Hematopoietic multipotent progenitor cell treated with erythropoietin and hydrocortisone succinate and interleukin-3 and kit ligand, for 17 days (in vitro differentiated cells): ENCODE measurements around the gene PES1.
A peak's percentile ranks its signal among the peaks of the same experiment; 100 is the strongest.
"Not testable (repeated sequence)": the region's sequence is repeated elsewhere in the genome, so short reads cannot be mapped to it uniquely, and the experiment has no call there.

Experiments used
- DNase-seq: peaks from one replicate; pipeline ENCODE4 v3.0.0-alpha.2; 2015; ENCODE audit warnings: low spot score

Gene PES1

DNA sequence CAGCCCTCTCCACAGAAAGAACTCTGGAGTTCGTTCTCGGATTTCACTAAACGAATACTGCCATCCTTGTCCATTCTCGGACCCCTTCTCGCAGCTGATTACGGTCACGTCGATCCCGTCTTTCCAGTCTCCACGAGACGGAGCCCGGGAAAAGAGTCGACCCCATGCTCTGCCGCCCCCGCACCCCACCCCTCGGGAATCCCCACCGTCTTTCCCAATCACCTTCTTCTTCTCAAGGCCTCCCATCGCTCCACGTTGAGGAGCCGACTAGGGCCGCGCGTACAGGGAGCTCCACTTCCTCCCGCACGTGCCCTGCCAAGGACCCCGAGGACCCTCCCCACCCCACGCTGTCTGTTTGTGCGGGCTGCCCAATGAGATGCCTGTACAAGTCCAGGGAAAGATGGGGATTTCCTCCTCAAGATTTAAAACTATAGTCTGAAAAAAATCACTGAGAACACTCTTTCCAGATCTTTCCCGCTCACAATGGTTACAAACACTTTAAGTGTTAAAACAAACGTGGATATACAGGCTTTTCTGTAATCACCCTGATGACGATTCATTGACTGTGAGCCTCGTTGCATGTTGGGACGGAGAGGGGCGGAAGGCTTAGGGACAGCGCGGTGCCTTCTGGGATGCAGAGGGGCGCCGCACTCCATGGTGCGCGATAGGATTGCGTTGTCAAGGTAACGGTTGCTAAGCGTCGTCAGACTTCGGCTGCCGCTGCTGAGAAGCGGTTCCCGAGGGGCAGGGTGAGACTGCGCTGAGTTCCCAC lies at the start of gene PES1:
TSS of gene PES1 (minus strand) at position 323 of the 772 bp plus-strand sequence. CDS start at position 246, 77 bp downstream.
- DNase-seq: peak; percentile 99

DNA sequence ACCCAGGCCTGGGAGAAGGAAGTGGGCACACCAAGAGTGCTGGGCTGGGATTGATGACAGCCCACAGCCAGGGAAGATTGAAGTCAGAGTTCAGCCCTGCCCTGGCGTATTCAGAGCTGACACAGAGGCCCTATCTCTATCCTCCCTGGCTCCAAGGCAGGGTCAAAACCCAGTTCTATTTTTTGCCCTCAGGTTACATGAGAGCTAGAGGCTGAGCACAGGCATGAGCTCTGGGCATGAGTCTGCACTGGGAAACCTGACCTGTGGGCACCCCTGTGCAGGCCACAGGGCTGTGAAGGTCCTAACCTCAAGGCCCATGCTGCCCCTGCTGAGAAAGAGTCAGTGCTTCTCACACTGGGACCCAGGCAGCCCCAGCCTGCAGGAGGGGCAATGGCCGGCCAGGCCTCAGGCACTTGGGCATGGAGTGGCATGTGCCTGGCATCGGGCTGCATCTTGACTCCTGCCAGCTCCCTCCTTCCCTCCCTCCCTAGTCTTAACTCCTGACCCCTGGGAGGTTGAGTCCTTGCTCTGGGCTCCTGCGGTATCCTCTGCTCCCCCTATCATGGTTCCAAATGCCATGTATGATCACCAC lies 49.2 kb upstream of the PES1 start:
- no peak for DNase-seq

DNA sequence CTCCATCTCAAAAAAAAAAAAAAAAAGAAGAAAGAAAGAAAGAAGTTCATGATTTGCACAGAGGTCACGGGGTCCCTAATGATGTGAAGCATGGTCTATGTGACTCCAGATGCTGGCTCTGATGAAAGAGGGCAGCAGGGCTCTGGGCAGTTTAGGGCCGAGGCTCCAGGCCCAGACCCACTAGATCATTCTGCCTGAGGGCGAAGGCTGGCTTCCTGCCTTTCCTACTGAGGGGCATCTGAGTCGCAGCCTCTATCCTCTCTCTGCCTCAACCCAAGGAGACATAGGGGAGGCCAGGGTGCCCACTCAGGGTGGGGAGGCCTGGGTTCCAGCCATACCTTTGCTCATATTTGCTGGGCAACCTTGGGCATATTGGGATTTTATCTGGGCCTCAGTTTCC lies 48.7 kb upstream of the PES1 start:
- DNase-seq: no peak

DNA sequence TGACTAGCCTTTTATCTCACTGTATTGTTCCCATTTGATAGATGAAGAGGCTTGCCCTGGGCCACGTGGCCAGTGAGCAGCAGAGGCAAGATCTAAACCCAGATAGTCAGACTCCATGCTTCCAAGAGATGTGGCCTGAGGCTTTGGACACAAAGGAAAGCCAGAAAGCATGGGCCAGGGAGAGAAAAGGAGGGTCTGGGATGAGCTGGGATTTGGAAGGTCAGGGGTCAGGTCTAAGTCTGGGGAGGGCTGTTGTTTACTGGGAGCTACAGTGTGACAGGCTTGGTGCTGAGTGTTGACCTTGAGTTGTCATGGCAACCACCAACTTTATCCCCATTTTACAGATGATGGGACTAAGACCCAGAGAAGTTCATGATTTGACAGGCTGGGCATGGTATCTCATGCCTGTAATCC lies 46.0 kb upstream of the PES1 start:
- DNase-seq: no peak

DNA sequence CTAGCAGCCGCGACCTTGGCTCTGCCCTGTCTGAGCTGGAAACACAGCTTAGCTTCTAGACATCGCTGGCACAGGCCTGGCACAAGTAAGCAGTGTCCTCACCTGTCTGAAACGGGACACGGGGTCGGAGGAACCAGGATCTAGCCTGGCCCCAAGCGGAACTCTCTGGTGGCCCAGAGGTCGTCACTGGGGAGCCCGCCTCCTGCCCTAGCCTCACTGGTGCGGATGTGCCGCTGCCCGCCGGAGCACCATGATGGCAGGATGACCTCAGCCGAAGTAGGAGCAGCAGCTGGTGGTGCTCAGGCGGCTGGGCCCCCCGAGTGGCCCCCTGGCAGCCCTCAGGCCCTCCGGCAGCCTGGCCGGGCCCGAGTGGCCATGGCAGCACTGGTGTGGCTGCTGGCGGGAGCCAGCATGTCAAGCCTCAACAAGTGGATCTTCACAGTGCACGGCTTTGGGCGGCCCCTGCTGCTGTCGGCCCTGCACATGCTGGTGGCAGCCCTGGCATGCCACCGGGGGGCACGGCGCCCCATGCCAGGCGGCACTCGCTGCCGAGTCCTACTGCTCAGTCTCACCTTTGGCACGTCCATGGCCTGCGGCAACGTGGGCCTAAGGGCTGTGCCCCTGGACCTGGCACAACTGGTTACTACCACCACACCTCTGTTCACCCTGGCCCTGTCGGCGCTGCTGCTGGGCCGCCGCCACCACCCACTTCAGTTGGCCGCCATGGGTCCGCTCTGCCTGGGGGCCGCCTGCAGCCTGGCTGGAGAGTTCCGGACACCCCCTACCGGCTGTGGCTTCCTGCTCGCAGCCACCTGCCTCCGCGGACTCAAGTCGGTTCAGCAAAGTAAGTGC lies 44.7 kb upstream of the PES1 start:
- DNase-seq: no peak

DNA sequence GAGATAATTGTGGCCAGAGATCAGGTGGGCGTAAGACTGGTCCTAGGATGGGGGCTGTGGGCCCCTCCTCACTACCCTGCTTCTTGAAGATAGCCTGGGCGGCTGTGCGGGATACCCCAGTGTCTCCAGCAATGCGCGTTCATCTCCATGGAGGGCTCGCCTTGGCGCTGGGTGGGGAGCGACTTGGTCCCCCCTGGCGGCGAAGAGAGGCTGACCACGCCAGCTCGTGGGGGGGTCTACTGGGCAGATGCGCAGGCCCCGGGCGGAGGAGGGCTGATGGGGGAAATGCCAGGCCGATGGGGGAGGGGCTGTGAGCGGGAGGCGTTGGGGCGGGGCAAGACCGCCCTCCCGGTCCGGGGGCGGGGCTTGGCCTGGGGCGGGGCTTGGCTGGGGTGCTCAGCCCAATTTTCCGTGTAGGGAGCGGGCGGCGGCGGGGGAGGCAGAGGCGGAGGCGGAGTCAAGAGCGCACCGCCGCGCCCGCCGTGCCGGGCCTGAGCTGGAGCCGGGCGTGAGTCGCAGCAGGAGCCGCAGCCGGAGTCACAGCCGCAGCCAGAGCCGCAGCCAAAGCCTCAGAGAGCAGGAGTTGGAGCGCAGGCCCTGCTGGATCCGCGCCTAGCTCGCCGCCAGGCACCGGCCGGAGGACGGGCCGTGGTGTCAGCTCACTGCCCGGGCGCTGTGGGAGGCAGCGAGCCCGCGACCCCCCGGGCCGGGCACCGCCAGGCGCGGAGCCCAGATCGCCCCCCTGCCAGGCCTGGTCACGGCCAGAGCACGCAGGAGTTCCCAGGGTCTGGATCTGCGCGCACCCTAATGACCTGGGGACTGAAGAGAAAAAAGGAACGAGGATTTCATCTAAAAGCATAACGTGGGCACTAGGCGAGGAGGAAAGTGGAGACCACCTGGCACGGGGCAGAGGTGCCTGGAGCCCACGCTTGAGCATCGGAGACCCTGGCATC lies 43.8 kb upstream of the PES1 start, which contains the start of gene SLC35E4:
TSS of gene SLC35E4 (plus strand) at position 509 of the 953 bp plus-strand sequence. CDS start 670 bp downstream, outside the sequence.
- peak; percentile 89 for DNase-seq

DNA sequence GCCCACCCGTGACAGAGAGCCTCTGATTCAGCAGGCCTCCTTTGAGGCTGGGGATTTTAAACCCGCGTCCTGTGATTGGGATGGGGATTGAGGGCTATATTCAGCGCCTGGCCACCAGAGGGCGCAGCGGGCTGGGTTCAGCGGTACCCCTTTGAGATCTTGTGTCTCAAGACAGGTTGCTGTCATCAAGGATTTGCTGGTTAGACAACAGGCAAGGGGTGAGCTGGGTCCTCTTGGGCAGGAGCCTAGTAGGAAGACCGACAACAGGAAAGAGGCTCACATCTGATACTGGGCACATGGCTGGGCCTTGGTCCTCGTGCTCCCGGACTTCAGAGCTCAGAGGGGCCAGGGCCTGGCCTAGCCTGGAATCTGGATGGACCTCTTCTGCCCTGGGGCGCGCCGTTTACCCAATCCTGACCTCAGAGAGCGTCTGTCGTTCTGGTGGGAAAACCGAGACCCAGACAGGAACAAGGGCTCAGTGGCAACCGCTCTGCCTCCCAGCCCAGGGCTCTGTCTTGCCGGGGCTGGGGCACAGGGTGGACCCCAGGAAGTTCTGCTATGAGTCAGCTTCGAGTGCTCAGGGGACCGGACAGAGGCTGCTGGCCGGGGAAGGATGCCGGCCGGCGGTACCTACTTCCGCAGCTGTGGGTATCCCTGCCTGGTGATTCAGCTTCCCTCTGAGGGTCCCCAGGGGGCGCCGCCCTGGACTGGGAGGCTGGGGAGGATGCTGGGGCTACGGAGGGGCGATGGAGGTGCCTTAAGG lies 42.9 kb upstream of the PES1 start:
- DNase-seq: peak; percentile 88

DNA sequence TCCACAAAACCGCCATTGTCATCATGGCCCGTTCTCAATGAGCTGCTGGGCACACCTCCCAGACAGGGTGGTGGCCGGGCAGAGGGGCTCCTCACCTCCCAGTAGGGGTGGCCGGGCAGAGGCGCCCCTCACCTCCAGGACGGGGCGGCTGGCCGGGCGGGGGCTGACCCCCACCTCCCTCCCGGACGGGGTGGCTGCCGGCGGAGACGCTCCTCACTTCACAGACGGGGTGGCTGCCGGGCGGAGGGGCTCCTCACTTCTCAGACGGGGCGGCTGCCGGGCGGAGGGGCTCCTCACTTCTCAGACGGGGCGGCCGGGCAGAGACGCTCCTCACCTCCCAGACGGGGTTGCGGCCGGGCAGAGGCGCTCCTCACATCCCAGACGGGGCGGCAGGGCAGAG lies 39.8 kb upstream of the PES1 start:
- DNase-seq: not testable (repeated sequence)

DNA sequence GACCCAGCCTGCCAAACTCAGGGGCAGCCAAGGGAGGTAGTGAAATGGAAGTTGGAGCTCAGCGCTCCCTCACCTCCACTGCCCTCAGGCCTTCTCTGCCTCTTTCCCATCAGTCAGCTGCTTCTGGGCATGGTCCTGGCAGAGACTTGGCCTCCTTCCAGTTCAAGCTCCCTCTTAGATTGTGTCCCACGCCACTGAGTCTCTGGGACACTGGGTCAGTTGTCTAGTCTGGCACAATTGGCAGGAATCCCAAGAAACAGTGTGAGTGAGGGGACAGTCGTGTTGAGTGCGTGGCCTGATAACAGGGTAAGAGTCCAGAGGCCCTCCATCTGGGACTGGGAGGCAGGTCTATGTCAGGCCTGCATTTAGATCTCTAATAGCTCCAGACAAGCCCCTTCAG lies 36.8 kb upstream of the PES1 start:
- DNase-seq: no peak

DNA sequence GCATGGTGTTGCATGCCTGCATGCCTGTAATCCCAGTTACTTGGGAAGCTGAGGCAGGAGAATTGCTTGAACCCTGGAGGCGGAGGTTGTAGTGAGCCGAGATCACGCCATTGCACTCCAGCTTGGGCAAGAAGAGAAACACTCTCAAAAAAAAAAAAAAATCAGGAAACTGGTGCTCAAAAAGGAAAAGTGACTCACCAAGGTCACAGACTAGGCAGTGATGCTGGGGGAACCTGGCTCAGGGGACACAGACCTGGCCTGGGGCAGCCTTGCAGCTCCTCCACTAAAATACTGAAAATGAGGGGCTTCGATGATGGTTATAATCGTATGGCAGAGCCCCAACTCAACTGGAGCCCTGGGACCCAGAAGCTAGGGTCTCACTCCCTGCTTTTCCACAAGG lies 35.8 kb upstream of the PES1 start:
- no peak for DNase-seq

DNA sequence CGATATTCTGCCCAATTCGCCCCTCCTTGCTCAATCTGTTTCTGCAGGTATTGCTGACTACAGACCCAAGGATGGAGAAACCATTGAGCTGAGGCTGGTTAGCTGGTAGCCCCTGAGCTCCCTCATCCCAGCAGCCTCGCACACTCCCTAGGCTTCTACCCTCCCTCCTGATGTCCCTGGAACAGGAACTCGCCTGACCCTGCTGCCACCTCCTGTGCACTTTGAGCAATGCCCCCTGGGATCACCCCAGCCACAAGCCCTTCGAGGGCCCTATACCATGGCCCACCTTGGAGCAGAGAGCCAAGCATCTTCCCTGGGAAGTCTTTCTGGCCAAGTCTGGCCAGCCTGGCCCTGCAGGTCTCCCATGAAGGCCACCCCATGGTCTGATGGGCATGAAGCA lies 34.7 kb upstream of the PES1 start:
- no peak for DNase-seq

DNA sequence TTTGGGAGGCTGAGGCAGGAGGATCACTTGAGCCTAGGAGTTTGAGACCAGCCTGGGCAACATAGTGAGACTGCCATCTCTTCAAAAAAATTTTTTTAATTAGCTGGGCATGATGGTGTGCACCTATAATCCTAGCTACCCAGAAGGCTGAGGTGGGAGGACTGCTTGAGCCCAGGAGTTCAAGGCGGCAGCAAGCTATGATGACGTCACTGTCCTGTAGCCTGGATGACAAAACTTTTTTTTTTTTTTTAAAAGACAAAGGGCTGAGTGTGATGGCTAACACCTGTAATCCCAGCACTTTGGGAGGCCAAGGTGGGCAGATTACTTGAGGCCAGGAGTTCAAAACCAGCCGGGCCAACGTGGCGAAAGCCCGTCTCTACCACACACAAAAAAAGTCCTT lies 28.2 kb upstream of the PES1 start:
- DNase-seq: not testable (repeated sequence)

DNA sequence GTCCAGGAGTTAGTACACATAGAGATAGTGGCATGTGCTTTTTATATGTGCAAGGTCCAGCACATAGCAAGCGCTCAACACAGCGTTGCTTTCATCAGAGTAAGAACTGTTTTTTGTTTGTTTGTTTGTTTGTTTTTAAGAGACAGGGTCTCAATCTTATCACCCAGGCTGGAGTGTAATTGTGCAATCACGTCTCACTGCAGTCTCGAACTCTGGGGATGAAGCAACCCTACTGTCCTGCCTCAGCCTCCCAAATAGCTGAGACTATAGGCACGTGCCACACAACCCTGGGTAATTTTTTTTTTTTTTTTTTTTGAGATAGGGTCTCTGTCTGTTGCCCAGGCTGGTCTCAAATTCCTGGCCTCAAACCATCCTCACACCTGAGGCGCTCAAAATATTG lies 26.1 kb upstream of the PES1 start:
- no peak for DNase-seq

DNA sequence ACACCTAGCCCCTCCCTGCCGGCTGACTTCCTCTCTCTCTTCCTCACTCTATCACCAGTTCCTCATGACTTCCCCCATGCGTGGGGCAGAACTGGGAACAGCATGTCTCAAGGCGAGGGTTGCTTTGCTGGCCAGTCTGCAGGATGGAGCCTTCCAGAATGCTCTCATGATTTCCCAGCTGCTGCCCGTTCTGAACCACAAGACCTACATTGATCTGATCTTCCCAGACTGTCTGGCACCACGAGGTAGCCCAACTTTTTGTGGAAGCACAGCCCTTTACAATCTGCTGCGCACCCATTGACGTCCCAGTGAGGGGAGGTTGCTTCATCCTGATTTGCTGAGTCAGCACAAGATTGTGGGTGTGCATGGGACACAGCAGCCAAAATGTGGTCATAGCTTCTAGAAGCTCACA lies 23.8 kb upstream of the PES1 start:
- no peak for DNase-seq

DNA sequence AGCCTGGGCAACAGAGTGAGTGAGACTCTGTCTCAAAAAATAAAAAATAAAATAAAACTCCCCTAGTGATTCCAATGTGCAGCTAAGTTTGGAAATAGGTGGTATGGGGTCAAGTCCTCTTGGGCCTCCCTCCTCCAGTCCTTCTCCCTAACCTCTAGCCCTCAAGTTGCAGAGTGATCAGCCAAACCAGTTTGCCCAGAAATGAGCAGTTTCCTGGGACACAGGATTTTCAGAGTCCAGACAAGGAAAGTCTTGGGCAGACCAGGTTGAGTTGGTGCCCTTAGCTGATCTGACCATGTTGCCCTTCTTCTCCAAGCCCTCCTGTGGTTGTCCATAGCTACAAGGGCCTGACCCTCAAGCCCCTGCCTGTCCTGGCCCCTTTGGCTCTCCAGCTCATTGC lies 23.2 kb upstream of the PES1 start:
- DNase-seq: no peak

DNA sequence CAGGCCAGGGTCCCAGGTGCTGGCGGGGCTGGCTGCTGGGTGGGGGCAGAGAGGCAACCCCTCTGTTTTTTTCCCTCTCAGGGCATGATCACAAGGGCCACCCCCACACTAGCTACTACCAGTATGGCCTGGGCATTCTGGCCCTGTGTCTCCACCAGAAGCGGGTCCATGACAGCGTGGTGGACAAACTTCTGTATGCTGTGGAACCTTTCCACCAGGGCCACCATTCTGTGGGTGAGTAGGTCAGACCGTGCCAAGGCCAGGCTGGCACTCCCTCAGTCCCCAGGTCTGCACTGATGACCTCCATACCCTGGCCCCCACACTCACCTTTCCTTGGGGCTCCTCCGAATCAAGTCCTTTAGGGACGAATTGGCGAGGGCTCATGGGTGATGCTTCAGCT lies 22.6 kb upstream of the PES1 start:
- DNase-seq: no peak

DNA sequence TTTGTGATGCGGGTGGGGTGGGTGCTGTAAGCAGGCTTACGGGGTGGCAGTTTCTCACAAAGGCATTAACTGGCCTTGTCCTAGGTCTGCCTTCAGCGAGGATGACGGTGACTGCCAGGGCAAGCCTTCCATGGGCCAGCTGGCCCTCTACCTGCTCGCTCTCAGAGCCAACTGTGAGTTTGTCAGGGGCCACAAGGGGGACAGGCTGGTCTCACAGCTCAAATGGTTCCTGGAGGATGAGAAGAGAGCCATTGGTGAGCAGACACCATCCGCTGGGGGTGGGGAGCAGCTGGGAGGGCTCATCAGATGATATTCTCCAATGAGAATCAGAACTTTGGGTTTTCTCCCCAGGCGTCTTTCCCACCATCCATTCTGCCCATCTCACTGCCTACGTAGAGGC lies 21.1 kb upstream of the PES1 start:
- no peak for DNase-seq

DNA sequence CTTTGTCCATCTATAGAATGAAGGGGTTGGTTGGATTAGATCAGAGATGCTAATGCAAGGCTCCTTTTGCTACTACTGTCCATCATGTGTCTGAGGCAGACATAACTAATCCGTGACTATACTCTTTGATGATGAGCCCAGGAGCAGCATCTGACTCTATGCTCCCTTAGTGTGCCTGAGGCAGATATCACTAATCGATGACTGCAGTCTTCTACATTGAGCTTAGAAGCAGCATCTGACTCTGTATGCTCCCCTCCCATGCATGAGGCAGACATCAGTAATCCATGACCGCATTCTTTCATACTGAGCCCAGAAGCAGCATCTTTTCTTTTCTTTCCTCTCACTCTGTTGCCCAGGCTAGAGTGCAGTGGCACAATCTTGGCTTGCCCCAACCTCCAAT lies 19.5 kb upstream of the PES1 start:
- DNase-seq: no peak

DNA sequence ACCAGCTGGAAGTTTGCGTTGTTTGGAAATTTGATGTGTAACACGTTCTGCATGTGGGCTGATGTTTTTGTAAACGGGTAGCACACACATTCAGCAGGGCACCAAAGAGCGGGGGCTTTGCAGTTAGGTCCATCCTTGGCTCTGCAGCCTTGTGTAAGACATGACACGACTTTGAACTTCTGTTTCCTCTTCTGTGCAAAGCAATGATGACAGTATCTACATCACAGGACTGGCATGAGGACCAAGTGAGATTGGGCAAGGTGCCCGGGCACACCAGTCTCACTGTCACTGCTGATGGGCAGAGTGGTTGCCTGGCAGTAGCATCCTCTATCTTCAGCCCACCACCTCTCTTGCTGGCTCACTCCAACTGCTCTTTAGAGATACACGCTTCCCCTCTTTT lies 18.6 kb upstream of the PES1 start:
- DNase-seq: peak; percentile 27

DNA sequence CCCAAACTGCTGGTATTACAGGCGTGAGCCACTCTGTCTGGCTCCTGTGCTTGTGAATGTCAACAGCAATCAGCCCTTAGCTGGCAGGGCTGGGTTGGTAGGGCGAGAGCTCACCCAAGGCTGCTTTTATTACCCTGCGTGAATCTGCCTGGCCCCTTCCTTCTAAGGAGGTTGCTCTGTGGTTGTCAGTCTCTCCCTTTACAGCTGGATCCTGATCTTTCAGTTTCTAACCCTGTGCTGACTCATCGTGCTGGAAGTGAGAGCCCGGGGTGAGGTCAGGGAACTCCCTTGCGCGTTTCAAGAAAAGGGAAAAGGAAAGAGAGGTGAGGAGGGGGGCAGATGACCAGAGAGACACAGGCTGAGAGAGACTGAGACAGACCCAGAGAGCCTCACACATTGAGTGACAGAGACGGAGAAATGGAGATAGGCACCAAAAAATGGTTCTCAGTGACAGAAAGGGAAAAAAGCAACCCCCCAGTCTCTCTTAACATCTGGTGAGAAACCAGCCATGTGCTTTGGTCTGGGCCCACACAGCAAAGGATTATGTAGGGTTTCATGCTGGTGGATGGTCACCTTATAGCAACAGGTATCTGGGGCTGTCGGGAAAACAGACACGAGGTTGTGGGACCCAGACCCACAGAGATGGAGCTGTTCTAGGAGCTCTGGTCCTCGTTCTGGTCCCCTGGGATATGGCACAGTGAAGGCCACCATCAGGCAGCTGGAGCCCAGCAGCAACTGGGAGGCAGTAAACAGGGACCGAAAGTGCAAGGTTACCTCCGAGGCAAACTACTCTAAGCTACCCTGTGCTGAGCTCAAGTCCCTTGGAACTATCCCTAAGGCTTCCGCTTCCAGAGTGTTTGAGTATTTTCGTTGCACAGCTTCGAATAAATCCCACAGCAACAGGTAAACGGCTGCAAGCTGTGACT lies 17.8 kb upstream of the PES1 start:
- DNase-seq: peak; percentile 76
